DOHH2 (cell line): ENCODE measurements around the gene TNNC1.

Source experiments
- CTCF ChIP-seq: fragments of 200-600 bp; sonication (generic); IDR thresholded peaks from one replicate; pipeline ENCODE4 v1.5.1; 2014; ENCODE audit warnings: antibody characterized with exemption, mild to moderate bottlenecking, low read depth, low read length; ENCODE audit not compliant: poor library complexity, severe bottlenecking
- EZH2phosphoT487 ChIP-seq: fragments of 200-600 bp; sonication (generic); IDR thresholded peaks from 2 replicates; pipeline ENCODE4 v1.6.1; 2017; ENCODE audit warnings: borderline replicate concordance, mild to moderate bottlenecking, antibody characterized with exemption, low read length, moderate library complexity, mixed read lengths

- no peak for TF ChIP-seq CTCF
- no peak for TF ChIP-seq EZH2phosphoT487
Observed at GRCh38 chr3:52454250-52454937, 553 bp upstream of the TNNC1 start.
